NT2/D1 (cell line): Measurements from ENCODE around the gene DDX27.

ENCODE experiments used
- SUZ12 ChIP-seq: IDR thresholded peaks from 2 replicates; pipeline ENCODE4 v1.6.1; 2011; ENCODE audit not compliant: insufficient read length, insufficient read depth; ENCODE audit errors: extremely low read depth
- YY1 ChIP-seq: IDR thresholded peaks from 2 replicates; pipeline ENCODE4 v1.6.1; 2011; ENCODE audit not compliant: insufficient read length, insufficient read depth

DNA sequence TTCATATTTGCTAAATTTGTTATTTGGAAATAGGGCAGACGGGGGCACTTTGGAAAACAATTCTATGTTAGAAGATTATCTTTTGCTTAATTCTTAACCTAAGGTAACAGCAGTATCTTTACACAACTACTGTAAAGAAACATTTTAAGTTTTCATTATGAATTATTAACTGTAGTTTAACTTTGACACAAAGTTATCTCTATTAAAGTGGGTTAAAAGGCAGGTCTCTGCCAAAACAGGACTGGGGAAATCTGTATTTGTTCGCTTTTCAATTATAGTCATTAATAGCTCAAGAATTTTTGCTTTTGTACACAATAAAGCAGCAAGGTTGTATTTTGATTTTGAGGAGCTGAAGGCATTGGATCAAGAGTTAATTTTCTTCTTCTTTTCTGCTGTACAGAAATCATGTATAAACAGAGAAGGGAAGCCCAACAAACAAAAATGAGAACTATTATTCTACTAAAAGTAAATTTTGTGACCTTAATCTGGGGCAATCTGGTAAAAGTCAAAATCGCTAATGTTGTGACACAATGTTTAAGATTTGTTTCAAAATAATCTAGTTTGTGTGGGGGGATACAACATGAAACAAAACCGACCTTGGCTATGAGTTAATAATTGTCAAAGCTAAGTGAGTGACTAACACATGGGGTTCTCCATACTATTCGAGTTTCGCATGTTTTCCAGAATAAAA is 34.0 kb upstream of the DDX27 start:
- TF ChIP-seq SUZ12 (no peak), YY1 (no peak)
